ENCODE data around the gene PRRX1. TPM values are rescaled to one million over a fixed set of nuclear protein-coding genes. Genes with fewer than 3 reads are reported as not detected.

PRRX1 gene
- total and polyA plus RNA-seq, 9 donors, result 31.2 to 80.3 (median 60.8) TPM

GRCh38 chr1:170672316-170672715, 8.4 kb downstream of the PRRX1 start:
- WGBS, 3 donors, result 54 to 58% (median 57%) methylated on average over 2 of the region's 2 CpGs
- intact Hi-C loops (cut with DNase I), result no loop called here
- H3K4me1 ChIP-seq (ENCODE audit: insufficient read depth), result no peaks in the 10 kb centered on the region
- H3K36me3 ChIP-seq, result no peaks in the 10 kb centered on the region
- no peak overlapping the region for H3K27ac ChIP-seq
- DNase-seq, result no peak
- TF ChIP-seq POLR2A (IDR thresholded peaks at IDR 0.05), result no peak
- no peak for TF ChIP-seq CTCF (IDR thresholded peaks at IDR 0.05)
- TF ChIP-seq EP300 (IDR thresholded peaks at IDR 0.05), result no peak
- H3K9me3 ChIP-seq, result no peaks in the 10 kb centered on the region
- no peak overlapping the region for H3K4me3 ChIP-seq
- no peaks in the 10 kb centered on the region for H3K27me3 ChIP-seq

- Histone ChIP-seq H3K27ac (no peak overlapping the region), H3K4me1 (ENCODE audit: insufficient read depth) (peaks cover 1% of the 10 kb centered on the region)
Observed at GRCh38 chr1:170674239-170674638, 10.3 kb downstream of the PRRX1 start.

GRCh38 chr1:170674986-170675385, 11.1 kb downstream of the PRRX1 start:
- no peak overlapping the region for H3K4me3 ChIP-seq
- no peak for TF ChIP-seq POLR2A (IDR thresholded peaks at IDR 0.05)
- TF ChIP-seq CTCF (IDR thresholded peaks at IDR 0.05), result no peak
- no peak for TF ChIP-seq EP300 (IDR thresholded peaks at IDR 0.05)
- H3K27ac ChIP-seq, result no peak overlapping the region
- no peaks in the 10 kb centered on the region for H3K27me3 ChIP-seq
- intact Hi-C loops (cut with DNase I), result loop anchor here in 1 of 4 donors (5.0 kb wide), 1 partner anchor 1247 kb away; no protein-coding TSS in a partner anchor
- no peak for DNase-seq
- H3K4me1 ChIP-seq (ENCODE audit: insufficient read depth), result peaks cover 1% of the 10 kb centered on the region
- no peaks in the 10 kb centered on the region for H3K36me3 ChIP-seq
- WGBS, 3 donors, result 88 to 95% (median 89%) methylated on average over 1 of the region's 1 CpG
- no peaks in the 10 kb centered on the region for H3K9me3 ChIP-seq

More at GRCh38 chr1:170674239-170674638, 10.3 kb downstream of the PRRX1 start:
- Histone ChIP-seq H3K4me3 (no peak overlapping the region), H3K9me3 (no peaks in the 10 kb centered on the region), H3K27me3 (no peaks in the 10 kb centered on the region), H3K36me3 (no peaks in the 10 kb centered on the region)
- WGBS, 3 donors, result 54 to 74% (median 65%) methylated on average over 3 of the region's 3 CpGs
- DNase-seq, result no peak
- no peak for TF ChIP-seq EP300 (IDR thresholded peaks at IDR 0.05)
- no peak for TF ChIP-seq POLR2A (IDR thresholded peaks at IDR 0.05)
- no peak for TF ChIP-seq CTCF (IDR thresholded peaks at IDR 0.05)
- intact Hi-C loops (cut with DNase I), result no loop called here

GRCh38 chr1:170675865-170676264, 11.9 kb downstream of the PRRX1 start:
- TF ChIP-seq CTCF (IDR thresholded peaks at IDR 0.05), result no peak
- no peak for TF ChIP-seq EP300 (IDR thresholded peaks at IDR 0.05)
- no peak for TF ChIP-seq POLR2A (IDR thresholded peaks at IDR 0.05)

More at GRCh38 chr1:170675865-170676264, 11.9 kb downstream of the PRRX1 start:
- Histone ChIP-seq H3K36me3 (no peaks in the 10 kb centered on the region), H3K27ac (no peak overlapping the region), H3K4me1 (ENCODE audit: insufficient read depth) (peaks cover 1% of the 10 kb centered on the region), H3K9me3 (no peaks in the 10 kb centered on the region), H3K27me3 (no peaks in the 10 kb centered on the region), H3K4me3 (no peak overlapping the region)
- no peak for DNase-seq
- intact Hi-C loops (cut with DNase I), result loop anchor here in 1 of 4 donors (5.0 kb wide), 1 partner anchor 1246 kb away; no protein-coding TSS in a partner anchor

Measured in ovary (tissue), 9 donors.